OCI-LY3 (cell line): Measurements from ENCODE around the gene TRMT1.
A peak's percentile ranks its signal among the peaks of the same experiment; 100 is the strongest.

Source experiments
- H2AFZ ChIP-seq: fragments of 200-600, 300-600 bp; shearing (Covaris generic); 2 replicates; pipeline ENCODE4 v1.6.0; 2014; ENCODE audit warnings: antibody characterized with exemption, low read depth, low read length
- H3K27ac ChIP-seq: fragments of 200-600, 300-600 bp; sonication (generic); 2 replicates; pipeline ENCODE4 v1.5.1; 2014; ENCODE audit warnings: mild to moderate bottlenecking, low read length, moderate library complexity, mixed read lengths
- H3K27me3 ChIP-seq: fragments of 200-600, 300-600 bp; sonication (generic); 2 replicates; pipeline ENCODE4 v1.6.1; 2014; ENCODE audit warnings: low read depth, low read length, mixed read lengths
- H3K36me3 ChIP-seq: fragments of 200-600, 300-600 bp; sonication (generic); replicated peaks from 2 replicates; pipeline ENCODE3; 2014; ENCODE audit warnings: low read depth, low read length, mixed read lengths
- H3K4me1 ChIP-seq: fragments of 300-600, 200-600 bp; sonication (generic); 2 replicates; pipeline ENCODE4 v1.6.1; 2014; ENCODE audit warnings: low read length, mixed read lengths
- H3K4me2 ChIP-seq: fragments of 200-600, 300-600 bp; sonication (generic); 2 replicates; pipeline ENCODE4 v1.6.1; 2014; ENCODE audit warnings: low read length, mixed read lengths
- H3K4me3 ChIP-seq: fragments of 300-600, 200-600 bp; sonication (generic); 2 replicates; pipeline ENCODE4 v1.5.1; 2014; ENCODE audit warnings: antibody characterized with exemption, mild to moderate bottlenecking, low read length, moderate library complexity
- H3K79me2 ChIP-seq: fragments of 300-600, 200-600 bp; shearing (Covaris generic); 2 replicates; pipeline ENCODE4 v1.6.1; 2014; ENCODE audit warnings: mild to moderate bottlenecking, low read length, mixed read lengths
- H3K9ac ChIP-seq: fragments of 300-600, 200-600 bp; shearing (Covaris generic); 2 replicates; pipeline ENCODE4 v1.6.0; 2014; ENCODE audit warnings: mild to moderate bottlenecking, low read length, moderate library complexity
- H3K9me3 ChIP-seq: fragments of 200-600, 300-600 bp; shearing (Covaris generic); 2 replicates; pipeline ENCODE4 v1.6.1; 2014; ENCODE audit warnings: low read length, mixed read lengths; ENCODE audit not compliant: insufficient read depth
- H4K20me1 ChIP-seq: fragments of 200-600, 300-600 bp; sonication (generic); 2 replicates; pipeline ENCODE4 v1.6.1; 2016; ENCODE audit warnings: low read length, mixed read lengths; ENCODE audit not compliant: insufficient read depth
- CTCF ChIP-seq: fragments of 200-600, 300-600 bp; sonication (generic); IDR thresholded peaks from 2 replicates; pipeline ENCODE4 v1.5.1; 2014; ENCODE audit warnings: antibody characterized with exemption, low read length, low read depth
- EZH2phosphoT487 ChIP-seq: fragments of 200-600 bp; shearing (Covaris generic); IDR thresholded peaks from 2 replicates; pipeline ENCODE4 v1.6.1; 2018; ENCODE audit warnings: antibody characterized with exemption, mixed run types, low read depth

TRMT1 gene

DNA sequence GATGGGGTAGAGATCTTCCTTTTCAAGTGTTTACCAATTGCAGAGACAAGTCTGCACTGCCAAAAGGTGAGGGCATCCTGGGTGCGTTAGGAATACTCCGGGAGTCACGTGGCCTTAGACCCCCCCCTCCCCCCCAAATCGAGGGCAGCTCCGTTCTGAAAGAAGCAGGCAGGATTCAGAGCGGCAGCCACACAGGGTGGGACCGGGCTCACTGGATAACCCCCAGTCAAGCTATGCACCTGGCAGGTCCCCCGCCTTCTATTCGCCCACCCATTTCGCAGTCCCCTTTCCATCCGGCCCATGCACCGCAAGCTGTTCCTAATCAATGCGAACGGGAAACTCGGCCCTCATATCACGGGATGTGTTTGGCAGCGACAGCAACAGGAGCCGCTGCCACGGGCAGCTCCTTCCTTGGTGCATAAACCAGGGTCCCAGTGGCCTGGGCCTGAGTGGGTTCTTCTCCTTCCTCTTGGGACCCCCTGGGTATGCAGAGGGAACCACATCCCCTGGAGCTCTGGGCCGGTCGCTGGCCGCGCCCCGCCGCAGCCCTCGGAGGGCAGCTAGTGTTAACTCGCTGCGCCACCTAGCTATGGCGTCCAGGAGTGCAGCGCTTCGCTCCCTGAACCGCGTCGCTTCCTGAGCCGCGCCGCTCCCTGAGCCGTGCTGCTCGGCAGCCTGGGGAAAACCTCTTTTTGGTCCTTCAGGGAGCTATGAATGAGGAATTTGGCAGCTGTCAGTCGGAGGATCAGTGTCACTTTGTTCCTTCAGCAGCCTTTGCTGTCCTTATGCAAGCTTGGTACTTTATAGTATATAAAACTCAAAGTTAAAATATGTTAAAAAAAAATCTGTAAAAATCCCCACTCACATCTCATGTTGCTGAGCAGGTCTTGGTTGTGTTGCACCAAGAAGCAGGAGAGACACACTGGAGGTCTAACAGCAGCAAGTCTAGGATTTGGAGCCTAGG lies 55.3 kb downstream of the TRMT1 start:
- Histone ChIP-seq H3K27ac (no peak overlapping the region), H3K9me3 (no peaks in the 10 kb centered on the region), H4K20me1 (no peaks in the 10 kb centered on the region), H3K27me3 (0 out of 2 replicates have a peak, but pooled peaks cover 15% of the 10 kb centered on the region), H3K4me1 (peaks cover 21% of the 10 kb centered on the region), H3K4me2 (peak overlapping the region; percentile 90), H3K9ac (peak overlapping the region; percentile 38), H2AFZ (peak overlapping the region; percentile 10; the same call in 1 of the 2 replicates), H3K4me3 (peak overlapping the region; percentile 79), H3K36me3 (no peaks in the 10 kb centered on the region), H3K79me2 (no peaks in the 10 kb centered on the region)
- TF ChIP-seq EZH2phosphoT487 (no peak), CTCF (peak; percentile 98)

DNA sequence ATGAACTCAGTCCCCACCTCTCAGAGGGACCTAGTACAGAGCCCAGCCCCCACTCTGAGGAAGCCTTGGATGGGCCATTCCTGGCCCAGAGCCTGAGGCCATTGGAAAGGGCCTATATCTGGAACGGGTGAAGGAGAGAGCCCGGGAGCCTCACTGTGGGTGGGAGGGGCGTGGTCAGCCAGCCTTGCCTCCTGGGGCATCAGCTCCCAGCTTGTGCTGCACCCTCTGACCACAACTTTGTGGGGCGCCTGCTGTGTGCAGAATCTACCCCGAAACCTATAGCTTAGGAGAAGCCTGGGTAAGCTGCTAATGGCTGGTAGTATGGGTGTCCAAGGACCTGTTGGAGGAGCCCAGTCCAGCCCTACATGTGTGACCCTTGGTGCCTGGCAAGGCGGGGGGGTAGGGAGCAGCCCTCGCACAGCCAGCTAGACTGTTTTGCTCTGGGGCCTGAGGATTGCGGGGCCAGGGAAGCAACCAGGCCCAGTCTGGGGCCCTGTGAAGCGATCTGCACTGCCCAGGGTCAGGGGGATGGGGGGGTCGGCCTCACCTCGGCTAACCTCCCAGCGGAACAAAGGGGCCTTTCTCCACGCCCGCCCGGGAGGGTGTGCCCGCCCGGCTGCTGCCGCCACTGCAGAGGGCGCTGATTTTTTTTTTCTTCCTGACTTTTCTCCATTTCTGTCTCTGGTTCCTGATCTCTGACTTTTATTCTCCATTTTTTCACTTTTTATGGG lies 56.1 kb downstream of the TRMT1 start:
- peak overlapping the region; percentile 79 for H3K4me3 ChIP-seq
- H3K79me2 ChIP-seq = no peaks in the 10 kb centered on the region
- peak overlapping the region; percentile 38 for H3K9ac ChIP-seq
- no peak overlapping the region for H3K27ac ChIP-seq
- no peaks in the 10 kb centered on the region for H3K36me3 ChIP-seq
- peak overlapping the region; percentile 90 for H3K4me2 ChIP-seq
- H3K9me3 ChIP-seq = no peaks in the 10 kb centered on the region
- no peak overlapping the region for H2AFZ ChIP-seq
- 0 out of 2 replicates have a peak, but pooled peaks cover 15% of the 10 kb centered on the region for H3K27me3 ChIP-seq
- H4K20me1 ChIP-seq = no peaks in the 10 kb centered on the region
- no peak for TF ChIP-seq CTCF
- no peak for TF ChIP-seq EZH2phosphoT487
- peaks cover 21% of the 10 kb centered on the region for H3K4me1 ChIP-seq

- H4K20me1 ChIP-seq = no peaks in the 10 kb centered on the region
- H3K36me3 ChIP-seq = no peaks in the 10 kb centered on the region
- no peak overlapping the region for H3K4me3 ChIP-seq
- H3K27ac ChIP-seq = no peak overlapping the region
- H3K4me1 ChIP-seq = peaks cover 21% of the 10 kb centered on the region
- no peak overlapping the region for H3K9ac ChIP-seq
- no peaks in the 10 kb centered on the region for H3K9me3 ChIP-seq
- no peak for TF ChIP-seq EZH2phosphoT487
- TF ChIP-seq CTCF = no peak
- 0 out of 2 replicates have a peak, but pooled peaks cover 15% of the 10 kb centered on the region for H3K27me3 ChIP-seq
- no peak overlapping the region for H2AFZ ChIP-seq
- no peaks in the 10 kb centered on the region for H3K79me2 ChIP-seq
- no peak overlapping the region for H3K4me2 ChIP-seq
Measured at GRCh38 chr19:13058951-13059660, 57.4 kb downstream of the TRMT1 start.
